Panc1 (cell line): ENCODE data around the gene SLC9A3.

Source experiments
- POLR2AphosphoS5 ChIP-seq: IDR thresholded peaks from 2 replicates; pipeline ENCODE4 v1.6.1; 2012; ENCODE audit warnings: mild to moderate bottlenecking, low read depth, low read length, moderate library complexity
- REST ChIP-seq, 2 experiments: IDR thresholded peaks; 2 replicates each; pipeline ENCODE4 v1.6.1; 2011 to 2012; ENCODE audit warnings: low read depth in 2 of 2, control low read depth in 1 of 2, low read length in 1 of 2, mild to moderate bottlenecking in 1 of 2, moderate library complexity in 1 of 2; ENCODE audit not compliant: insufficient read depth in 1 of 2
- SIN3A ChIP-seq: IDR thresholded peaks from 2 replicates; pipeline ENCODE4 v1.6.1; 2012; ENCODE audit warnings: low read depth, mild to moderate bottlenecking, low read length, moderate library complexity, borderline replicate concordance; ENCODE audit not compliant: insufficient read depth
- TCF7L2 ChIP-seq: IDR thresholded peaks from 2 replicates; pipeline ENCODE4 v1.6.1; 2011; ENCODE audit warnings: mild to moderate bottlenecking, low read depth, low read length, inconsistent platforms
- TF ChIP-seq, protein P1 (sequence below): fragments of 450-650 bp; IDR thresholded peaks from 2 replicates; pipeline ENCODE4 v1.5.1; 2017; ENCODE audit warnings: mild to moderate bottlenecking

- TF ChIP-seq, protein P1, sequence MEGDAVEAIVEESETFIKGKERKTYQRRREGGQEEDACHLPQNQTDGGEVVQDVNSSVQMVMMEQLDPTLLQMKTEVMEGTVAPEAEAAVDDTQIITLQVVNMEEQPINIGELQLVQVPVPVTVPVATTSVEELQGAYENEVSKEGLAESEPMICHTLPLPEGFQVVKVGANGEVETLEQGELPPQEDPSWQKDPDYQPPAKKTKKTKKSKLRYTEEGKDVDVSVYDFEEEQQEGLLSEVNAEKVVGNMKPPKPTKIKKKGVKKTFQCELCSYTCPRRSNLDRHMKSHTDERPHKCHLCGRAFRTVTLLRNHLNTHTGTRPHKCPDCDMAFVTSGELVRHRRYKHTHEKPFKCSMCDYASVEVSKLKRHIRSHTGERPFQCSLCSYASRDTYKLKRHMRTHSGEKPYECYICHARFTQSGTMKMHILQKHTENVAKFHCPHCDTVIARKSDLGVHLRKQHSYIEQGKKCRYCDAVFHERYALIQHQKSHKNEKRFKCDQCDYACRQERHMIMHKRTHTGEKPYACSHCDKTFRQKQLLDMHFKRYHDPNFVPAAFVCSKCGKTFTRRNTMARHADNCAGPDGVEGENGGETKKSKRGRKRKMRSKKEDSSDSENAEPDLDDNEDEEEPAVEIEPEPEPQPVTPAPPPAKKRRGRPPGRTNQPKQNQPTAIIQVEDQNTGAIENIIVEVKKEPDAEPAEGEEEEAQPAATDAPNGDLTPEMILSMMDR: no peak
- TF ChIP-seq REST (IDR thresholded peaks at IDR 0.05; ENCODE audit: insufficient read depth in 1 of 2, low read depth in 2 of 2, low read length in 1 of 2): no peak
- TF ChIP-seq SIN3A: no peak
- TF ChIP-seq POLR2AphosphoS5: no peak
- TF ChIP-seq TCF7L2: no peak
These were observed 53.1 kb downstream of the SLC9A3 start for GRCh38 chr5:470961-471749.
